GM12878 (cell line): ENCODE data around the gene SORBS2. TPM values are rescaled to one million over a fixed set of nuclear protein-coding genes. Genes with fewer than 3 reads are reported as not detected.

ENCODE experiments used
- ATAC-seq: fragments of 200-7000 bp; cut with Tn5 transposase; 3 replicates; pipeline ENCODE4 v1.9.1; 2020; ENCODE audit warnings: mild to moderate bottlenecking, moderate library complexity
- BruUV-seq: library from RNA; stranded (reverse); fragments of 400-500 nt; replicated peaks from 2 replicates; lab custom pipeline; 2021; lab: Mats Ljungman, UMichigan
- CTCF ChIA-PET: fragments of 300-600 bp; sonication (Branson Sonifier 250); formaldehyde crosslinking; extraction: SDS; loops from one replicate; lab custom pipeline; 2021; ENCODE audit warnings: inconsistent platforms; lab: Yijun Ruan, JAX
- POLR2A ChIA-PET: fragments of 350-600 bp; formaldehyde crosslinking; extraction: SDS; loops from one replicate; lab custom pipeline; 2021; ENCODE audit warnings: inconsistent platforms; lab: Charles Lee
- RAD21 ChIA-PET: fragments of 300-600 bp; sonication (Branson Sonifier 250); formaldehyde crosslinking; loops from one replicate; lab custom pipeline; 2023; ENCODE audit warnings: antibody characterized with exemption; ENCODE audit not compliant: unreplicated experiment; lab: Charles Lee
- SMC1A ChIA-PET: fragments of 300-600 bp; sonication (Branson Sonifier 250); formaldehyde crosslinking; loops from one replicate; lab custom pipeline; 2023; ENCODE audit not compliant: unreplicated experiment, uncharacterized antibody; lab: Charles Lee
- DNase-seq: peaks from one replicate; pipeline ENCODE4 v3.0.0-alpha.2; 2011; ENCODE audit warnings: low read depth, low spot score
- FAIRE-seq: peaks from 3 replicates; lab custom pipeline; 2011; peaks lifted over from hg19 to GRCh38; lab: Jason Lieb, UNC
- H2AFZ ChIP-seq: 2 replicates; pipeline ENCODE4 v1.6.0; 2011; ENCODE audit warnings: low read depth, low read length, control low read depth; ENCODE audit not compliant: control insufficient read depth
- H3K27ac ChIP-seq: 2 replicates; pipeline ENCODE4 v1.5.1; 2011; ENCODE audit warnings: control low read depth; ENCODE audit not compliant: control insufficient read depth, insufficient read depth
- H3K27me3 ChIP-seq, 2 experiments: replicated peaks in 1 of 2; 2 replicates each; pipeline versions ENCODE4 v1.6.0 to v1.6.1; 2011; ENCODE audit warnings: low read length in 1 of 2; ENCODE audit not compliant: control insufficient read depth in 2 of 2, insufficient read depth in 2 of 2
- H3K36me3 ChIP-seq, 2 experiments: 2 replicates each; pipeline ENCODE4 v1.5.1; 2011; ENCODE audit warnings: low read length in 1 of 2; ENCODE audit not compliant: control insufficient read depth in 2 of 2, insufficient read depth in 2 of 2
- H3K4me1 ChIP-seq: 2 replicates; pipeline ENCODE4 v1.6.1; 2011; ENCODE audit warnings: mild to moderate bottlenecking, low read length, moderate library complexity, mixed read lengths; ENCODE audit not compliant: control insufficient read depth, insufficient read depth
- H3K4me2 ChIP-seq: 2 replicates; pipeline ENCODE4 v1.6.0; 2011; ENCODE audit warnings: control low read depth; ENCODE audit not compliant: control insufficient read depth, insufficient read depth
- H3K4me3 ChIP-seq: fragments of 200-600 bp; sonication (generic); 2 replicates; pipeline ENCODE4 v1.5.1; 2016
- H3K79me2 ChIP-seq: 2 replicates; pipeline ENCODE4 v1.6.0; 2011; ENCODE audit warnings: low read length; ENCODE audit not compliant: control insufficient read depth, insufficient read depth
- H3K9ac ChIP-seq: 2 replicates; pipeline ENCODE4 v1.8.0; 2011; ENCODE audit warnings: low read length, control low read depth, mixed read lengths; ENCODE audit not compliant: control insufficient read depth, insufficient read depth
- H3K9me3 ChIP-seq: replicated peaks from 3 replicates; pipeline ENCODE4 v1.5.1; 2011; ENCODE audit warnings: mild to moderate bottlenecking, low read length; ENCODE audit not compliant: control insufficient read depth, insufficient read depth
- H4K20me1 ChIP-seq: 2 replicates; pipeline ENCODE4 v1.6.0; 2011; ENCODE audit not compliant: control insufficient read depth, insufficient read depth
- CHD2 ChIP-seq: IDR thresholded peaks from 2 replicates; pipeline ENCODE4 v1.6.1; 2011; ENCODE audit warnings: low read depth, low read length, improper control_type of control experiment, borderline replicate concordance
- CREM ChIP-seq: IDR thresholded peaks from 2 replicates; pipeline ENCODE4 v1.6.1; 2014; ENCODE audit warnings: antibody characterized with exemption, low read depth
- SREBF1 ChIP-seq: IDR thresholded peaks from 2 replicates; pipeline ENCODE4 v1.6.1; 2012; ENCODE audit warnings: mild to moderate bottlenecking, low read length
- SUPT20H ChIP-seq: IDR thresholded peaks from 2 replicates; pipeline ENCODE4 v1.6.1; 2011; ENCODE audit warnings: low read depth, mild to moderate bottlenecking, low read length, moderate library complexity, borderline replicate concordance; ENCODE audit not compliant: control insufficient read depth
- ZNF384 ChIP-seq: IDR thresholded peaks from 2 replicates; pipeline ENCODE4 v1.6.1; 2012; ENCODE audit warnings: low read depth, mild to moderate bottlenecking, low read length, improper control_type of control experiment, borderline replicate concordance
- ZSCAN29 ChIP-seq: fragments of 450-650 bp; IDR thresholded peaks from 2 replicates; pipeline ENCODE4 v1.6.1; 2017; ENCODE audit warnings: mild to moderate bottlenecking, moderate library complexity
- WGBS: methylation state at CpG from one replicate; pipeline ENCODE4 v1.1.6; 2016; ENCODE audit warnings: low lambda C conversion rate; ENCODE audit not compliant: insufficient replicate concordance, insufficient coverage; ENCODE audit errors: missing lambda C conversion rate; 5-methylcytosine and 5-hydroxymethylcytosine counted together
- in situ Hi-C: fragments of 300-500 bp; cut with MboI; formaldehyde crosslinking; loops from 9 replicates; pipeline ENCODE4 v1.14.3; 2018; ENCODE audit warnings: mixed read lengths
- intact Hi-C: fragments of 100-400 bp; cut with micrococcal nuclease; formaldehyde crosslinking; loops from one replicate; pipeline ENCODE4 v1.14.2; 2022; ENCODE audit not compliant: unreplicated experiment
- polyA plus RNA-seq, 11 experiments: library from polyadenylated mRNA; depleted of rRNA in 4 of 11; unstranded in 6 of 11; stranded (reverse) in 5 of 11; fragments of >200 nt; fragmentation: Nextera tagmentation in 4 of 11; fragmentation: Illumina TruSeq in 1 of 11; extraction: Ambion mirVana in 4 of 11; extraction: Trizol in 1 of 11; gene quantifications; 1 replicate in 1 of 11; 2 replicates in 10 of 11; pipeline versions ENCODE4 v1.2.1 to v1.2.3, GENCODE V29; 2011 to 2016; ENCODE audit warnings: inconsistent platforms in 2 of 11, missing spikeins in 2 of 11, low read depth in 1 of 11
- total RNA-seq, 4 experiments: library from RNA; depleted of rRNA in 3 of 4; stranded (reverse); fragments of >200 nt in 3 of 4; fragmentation: Illumina TruSeq in 1 of 4; extraction: Trizol in 1 of 4; gene quantifications; 2 replicates each; pipeline versions ENCODE4 v1.2.1 to v1.2.3, GENCODE V29; 2013 to 2021
- TF ChIP-seq, protein P1 (sequence below): fragments of 450-650 bp; conservative IDR thresholded peaks from 2 replicates; pipeline ENCODE4 v1.6.1; 2017; ENCODE audit warnings: mild to moderate bottlenecking, moderate library complexity

The SORBS2 gene
- total and polyA plus RNA-seq, 10 of the 15 experiments (the other 5 are each of a cell fraction or from before 2014, with no cell fraction given), result 0.06 to 3.0 (median 0.79) TPM

DNA sequence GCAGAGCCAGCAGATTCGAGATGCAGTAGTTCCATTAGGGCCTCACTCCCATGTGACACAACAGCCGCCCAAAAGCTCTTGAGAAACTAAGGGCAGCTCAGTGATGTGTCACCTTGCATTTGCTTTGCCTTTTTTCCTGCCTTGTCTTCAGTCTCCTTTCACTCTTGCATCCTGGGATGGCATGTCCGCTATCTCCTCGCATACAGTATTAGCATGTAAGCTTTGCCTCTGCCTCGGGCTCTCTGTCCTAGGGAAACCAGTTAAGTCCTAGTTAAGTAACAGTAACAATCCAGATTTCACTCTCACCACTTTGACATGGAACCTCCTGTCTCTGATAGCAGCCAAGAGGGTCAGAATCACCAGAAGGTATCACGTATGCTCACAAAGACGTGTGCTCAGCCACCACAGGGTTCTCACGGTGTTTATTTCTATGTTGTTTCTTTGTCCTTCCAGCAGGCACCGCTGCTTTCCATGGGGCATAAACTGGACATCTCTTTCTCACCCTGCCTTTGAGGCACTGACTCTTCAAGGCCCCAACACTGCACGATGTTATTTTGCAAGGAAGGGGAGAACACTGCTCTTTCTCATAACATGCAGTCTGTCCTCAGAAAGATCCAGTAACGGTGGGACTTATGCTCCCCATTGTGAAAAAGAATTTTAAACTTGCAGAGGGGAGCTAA, 26.7 kb upstream of the SORBS2 start:
- no peak overlapping the region for H3K9ac ChIP-seq
- no peak overlapping the region for H3K27ac ChIP-seq
- ChIA-PET CTCF (interaction anchor here (0.7 kb wide), 1 partner anchor 200 kb away, joined by 3 read pairs; no protein-coding TSS in a partner anchor), RAD21 (no interaction called here), SMC1A (interaction anchor here (1.1 kb wide), 1 partner anchor 15 kb away, joined by 3 read pairs; no protein-coding TSS in a partner anchor), POLR2A (no interaction called here)
- H3K4me1 ChIP-seq, result no peaks in the 10 kb centered on the region
- intact Hi-C loops (no loop called here), in situ Hi-C loops (no loop called here)
- FAIRE-seq, result no peak
- no peaks in the 10 kb centered on the region for H3K79me2 ChIP-seq
- H4K20me1 ChIP-seq, result no peaks in the 10 kb centered on the region
- H3K36me3 ChIP-seq, result no peaks in the 10 kb centered on the region
- 0 out of 4 replicates have a peak, but pooled peaks cover 0 to 2% of the 10 kb centered on the region in 2 experiments for H3K27me3 ChIP-seq
- ATAC-seq, result no peak
- no peak overlapping the region for H2AFZ ChIP-seq
- H3K9me3 ChIP-seq, result no peaks in the 10 kb centered on the region
- TF ChIP-seq, protein P1, sequence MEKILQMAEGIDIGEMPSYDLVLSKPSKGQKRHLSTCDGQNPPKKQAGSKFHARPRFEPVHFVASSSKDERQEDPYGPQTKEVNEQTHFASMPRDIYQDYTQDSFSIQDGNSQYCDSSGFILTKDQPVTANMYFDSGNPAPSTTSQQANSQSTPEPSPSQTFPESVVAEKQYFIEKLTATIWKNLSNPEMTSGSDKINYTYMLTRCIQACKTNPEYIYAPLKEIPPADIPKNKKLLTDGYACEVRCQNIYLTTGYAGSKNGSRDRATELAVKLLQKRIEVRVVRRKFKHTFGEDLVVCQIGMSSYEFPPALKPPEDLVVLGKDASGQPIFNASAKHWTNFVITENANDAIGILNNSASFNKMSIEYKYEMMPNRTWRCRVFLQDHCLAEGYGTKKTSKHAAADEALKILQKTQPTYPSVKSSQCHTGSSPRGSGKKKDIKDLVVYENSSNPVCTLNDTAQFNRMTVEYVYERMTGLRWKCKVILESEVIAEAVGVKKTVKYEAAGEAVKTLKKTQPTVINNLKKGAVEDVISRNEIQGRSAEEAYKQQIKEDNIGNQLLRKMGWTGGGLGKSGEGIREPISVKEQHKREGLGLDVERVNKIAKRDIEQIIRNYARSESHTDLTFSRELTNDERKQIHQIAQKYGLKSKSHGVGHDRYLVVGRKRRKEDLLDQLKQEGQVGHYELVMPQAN, result no peak
- TF ChIP-seq CHD2 (no peak), SREBF1 (no peak), ZSCAN29 (no peak), SUPT20H (no peak), CREM (no peak), ZNF384 (no peak)
- no TSS peak for BruUV-seq
- H3K4me3 ChIP-seq, result no peak overlapping the region
- DNase-seq, result no peak
- 48% methylated on average over 11 of the region's 11 CpGs for WGBS
- H3K4me2 ChIP-seq, result no peak overlapping the region
